PC-9 (cell line): ENCODE data around the gene MAL. TPM values are rescaled to one million over a fixed set of nuclear protein-coding genes. Genes with fewer than 3 reads are reported as not detected.

Experiments
- BruUV-seq: library from RNA; stranded (reverse); fragments of 400-500 nt; replicated peaks from 2 replicates; lab custom pipeline; 2021; lab: Mats Ljungman, UMichigan
- CTCF ChIA-PET: fragments of 300-600 bp; sonication (Branson Sonifier 250); formaldehyde crosslinking; loops from one replicate; lab custom pipeline; 2022; ENCODE audit warnings: antibody characterized with exemption; lab: Charles Lee
- POLR2A ChIA-PET: fragments of 300-600 bp; sonication (Branson Sonifier 250); formaldehyde crosslinking; loops from one replicate; lab custom pipeline; 2022; ENCODE audit warnings: antibody characterized with exemption; ENCODE audit not compliant: unreplicated experiment; lab: Charles Lee
- DNase-seq, 2 experiments: peaks; one replicate each; pipeline versions ENCODE4 v3.0.0 to v3.0.0-alpha.2; 2015 to 2022; ENCODE audit warnings: mixed read lengths in 1 of 2
- H2AFZ ChIP-seq: fragments of 200-600 bp; sonication (generic); 2 replicates; pipeline ENCODE4 v1.8.1; 2017; ENCODE audit warnings: antibody characterized with exemption
- H3F3A ChIP-seq: fragments of 200-600 bp; sonication (generic); 2 replicates; pipeline ENCODE4 v1.8.1; 2017; ENCODE audit warnings: antibody characterized with exemption, mild to moderate bottlenecking, low read depth; ENCODE audit not compliant: insufficient read depth
- H3K27ac ChIP-seq: fragments of 200-600 bp; sonication (generic); 2 replicates; pipeline ENCODE4 v1.6.1; 2016; ENCODE audit warnings: mixed run types
- H3K27me3 ChIP-seq: fragments of 200-600 bp; sonication (generic); 2 replicates; pipeline ENCODE4 v1.6.1; 2016; ENCODE audit warnings: low read depth, mixed run types; ENCODE audit not compliant: insufficient read depth
- H3K36me3 ChIP-seq: fragments of 200-600 bp; sonication (generic); 2 replicates; pipeline ENCODE4 v1.6.1; 2016; ENCODE audit warnings: low read depth, mixed run types
- H3K4me1 ChIP-seq: fragments of 200-600 bp; sonication (generic); replicated peaks from 2 replicates; pipeline ENCODE4 v1.6.1; 2016; ENCODE audit warnings: mixed run types; ENCODE audit not compliant: insufficient read depth
- H3K4me2 ChIP-seq: fragments of 200-600 bp; sonication (generic); 2 replicates; pipeline ENCODE4 v1.6.1; 2017; ENCODE audit warnings: mixed run types
- H3K4me3 ChIP-seq: fragments of 200-600 bp; sonication (generic); 2 replicates; pipeline ENCODE4 v1.6.1; 2016; ENCODE audit warnings: mixed run types
- H3K79me2 ChIP-seq: fragments of 200-600 bp; sonication (generic); 2 replicates; pipeline ENCODE4 v1.6.1; 2017; ENCODE audit warnings: low read depth, mixed run types
- H3K9me2 ChIP-seq: fragments of 200-600 bp; sonication (generic); 2 replicates; pipeline ENCODE4 v1.8.1; 2017; ENCODE audit warnings: mild to moderate bottlenecking; ENCODE audit not compliant: insufficient read depth
- H3K9me3 ChIP-seq: fragments of 200-600 bp; sonication (generic); 2 replicates; pipeline ENCODE4 v1.8.1; 2016; ENCODE audit warnings: low read depth; ENCODE audit not compliant: insufficient read depth
- H4K20me1 ChIP-seq: fragments of 200-600 bp; sonication (generic); 2 replicates; pipeline ENCODE4 v1.8.1; 2017; ENCODE audit not compliant: insufficient read depth
- EZH2 ChIP-seq: fragments of 200-600 bp; sonication (generic); IDR thresholded peaks from 2 replicates; pipeline ENCODE4 v1.8.0; 2017; ENCODE audit warnings: antibody characterized with exemption, low read depth
- intact Hi-C: fragments of 100-400 bp; cut with micrococcal nuclease; formaldehyde crosslinking; loops from one replicate; pipeline ENCODE4 v1.10.0; 2022; ENCODE audit not compliant: unreplicated experiment
- total RNA-seq: library from RNA; stranded (reverse); gene quantifications from 2 replicates; pipeline ENCODE4 v1.2.3, GENCODE V29; 2021
- TF ChIP-seq, protein P1 (sequence below): fragments of 200-600 bp; sonication (generic); conservative IDR thresholded peaks from 2 replicates; pipeline ENCODE4 v1.6.1; 2017; ENCODE audit warnings: mixed run types, antibody characterized with exemption, mild to moderate bottlenecking, moderate library complexity

The MAL gene
- total RNA-seq, 1 experiment from 2014 or later: 146 TPM

DNA sequence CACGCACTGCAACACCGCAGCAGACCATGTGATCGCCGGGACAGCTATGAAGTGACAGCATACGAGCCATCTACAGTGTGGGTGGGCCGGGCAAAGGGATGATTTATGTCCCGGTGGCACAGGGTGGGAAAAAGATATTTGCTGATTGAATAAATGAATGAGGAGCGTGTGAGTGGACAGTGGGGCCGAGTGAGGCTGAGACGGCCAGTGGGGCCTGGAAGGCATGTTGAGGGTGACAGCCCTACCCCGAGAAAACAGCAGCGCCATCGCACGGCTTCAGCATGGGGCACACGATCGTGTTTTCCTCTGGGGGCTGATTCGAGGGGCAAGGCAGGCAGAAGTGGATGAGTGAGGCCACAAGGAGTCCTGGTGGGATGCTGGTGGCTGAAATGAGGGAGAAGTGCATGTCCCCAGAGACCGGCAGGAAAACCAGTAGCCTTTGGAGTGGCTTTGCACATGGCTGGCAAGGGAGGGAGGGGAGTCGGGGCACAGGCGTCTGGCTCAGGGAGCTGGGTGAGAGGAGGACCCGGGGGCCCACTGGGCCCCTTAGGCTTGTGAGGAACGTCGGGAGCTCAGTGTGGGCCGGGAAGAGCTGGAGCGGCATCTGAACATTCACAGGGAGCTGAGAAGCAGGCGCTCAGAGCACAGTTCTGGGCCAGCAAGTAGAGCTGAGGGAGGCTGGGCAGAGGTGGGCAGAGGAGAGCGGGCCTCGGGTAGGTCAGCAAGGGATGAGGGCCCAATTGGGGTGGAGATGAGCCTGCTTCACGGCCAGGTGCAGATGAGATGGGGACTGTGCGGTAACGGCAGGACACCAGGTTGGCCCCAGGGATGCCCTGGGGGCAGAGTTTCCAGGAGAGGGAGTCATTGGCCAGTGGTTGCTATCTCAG is 32.1 kb upstream of the MAL start:
- H3F3A ChIP-seq: no peaks in the 10 kb centered on the region
- ChIA-PET POLR2A (no interaction called here), CTCF (no interaction called here)
- BruUV-seq: no TSS peak
- no peak overlapping the region for H3K27ac ChIP-seq
- no peaks in the 10 kb centered on the region for H3K79me2 ChIP-seq
- no peak overlapping the region for H3K4me3 ChIP-seq
- H3K36me3 ChIP-seq: no peaks in the 10 kb centered on the region
- H4K20me1 ChIP-seq: no peaks in the 10 kb centered on the region
- DNase-seq: no peak
- no peaks in the 10 kb centered on the region for H3K9me2 ChIP-seq
- intact Hi-C loops: no loop called here
- H3K9me3 ChIP-seq: no peaks in the 10 kb centered on the region
- peaks cover 16% of the 10 kb centered on the region; the same call in 1 of the 2 replicates for H3K27me3 ChIP-seq
- TF ChIP-seq EZH2: no peak
- TF ChIP-seq, protein P1, sequence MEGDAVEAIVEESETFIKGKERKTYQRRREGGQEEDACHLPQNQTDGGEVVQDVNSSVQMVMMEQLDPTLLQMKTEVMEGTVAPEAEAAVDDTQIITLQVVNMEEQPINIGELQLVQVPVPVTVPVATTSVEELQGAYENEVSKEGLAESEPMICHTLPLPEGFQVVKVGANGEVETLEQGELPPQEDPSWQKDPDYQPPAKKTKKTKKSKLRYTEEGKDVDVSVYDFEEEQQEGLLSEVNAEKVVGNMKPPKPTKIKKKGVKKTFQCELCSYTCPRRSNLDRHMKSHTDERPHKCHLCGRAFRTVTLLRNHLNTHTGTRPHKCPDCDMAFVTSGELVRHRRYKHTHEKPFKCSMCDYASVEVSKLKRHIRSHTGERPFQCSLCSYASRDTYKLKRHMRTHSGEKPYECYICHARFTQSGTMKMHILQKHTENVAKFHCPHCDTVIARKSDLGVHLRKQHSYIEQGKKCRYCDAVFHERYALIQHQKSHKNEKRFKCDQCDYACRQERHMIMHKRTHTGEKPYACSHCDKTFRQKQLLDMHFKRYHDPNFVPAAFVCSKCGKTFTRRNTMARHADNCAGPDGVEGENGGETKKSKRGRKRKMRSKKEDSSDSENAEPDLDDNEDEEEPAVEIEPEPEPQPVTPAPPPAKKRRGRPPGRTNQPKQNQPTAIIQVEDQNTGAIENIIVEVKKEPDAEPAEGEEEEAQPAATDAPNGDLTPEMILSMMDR: no peak
- H3K4me2 ChIP-seq: no peak overlapping the region
- H3K4me1 ChIP-seq: no peaks in the 10 kb centered on the region
- H2AFZ ChIP-seq: no peak overlapping the region

DNA sequence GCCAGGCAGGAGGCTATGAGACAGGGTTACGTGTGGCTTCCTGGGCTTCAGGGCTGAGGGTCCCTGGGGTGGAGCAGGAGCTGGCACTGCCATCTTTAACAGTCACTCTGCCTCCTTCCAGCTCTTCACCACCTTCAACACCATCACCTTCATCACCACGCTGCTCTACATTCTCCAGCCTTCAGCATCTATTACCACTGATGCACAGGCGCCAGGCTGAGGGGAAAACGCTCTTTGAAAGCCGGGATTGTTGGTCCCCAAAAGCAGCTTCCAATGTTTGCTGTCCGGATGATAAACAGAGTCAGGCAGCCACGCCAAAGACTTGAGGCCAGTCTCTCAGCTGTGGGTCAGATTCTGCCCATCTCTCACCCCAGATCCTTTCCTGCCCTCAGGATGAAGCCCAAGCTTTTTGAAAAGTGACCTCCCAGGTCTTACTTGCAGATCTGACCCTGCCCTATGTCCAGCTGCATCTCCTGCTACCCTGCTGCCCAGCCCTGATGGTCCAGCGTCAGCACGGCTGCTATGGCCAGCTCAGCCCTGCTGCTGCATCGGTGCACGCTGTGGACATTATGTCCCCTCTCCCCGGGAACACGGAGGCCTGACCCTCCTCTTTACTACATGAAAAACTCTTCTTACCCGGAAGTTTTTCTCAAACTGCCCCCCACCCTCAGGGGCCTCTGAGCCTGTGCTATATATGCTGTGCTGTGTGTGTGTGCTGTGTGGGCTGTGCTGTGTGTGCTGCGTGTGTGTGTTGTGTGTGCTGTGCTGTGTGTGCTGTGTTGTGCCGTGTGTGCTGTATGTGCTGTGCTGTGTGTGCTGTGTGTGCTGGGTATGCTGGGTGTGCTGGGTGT is 31.2 kb upstream of the MAL start:
- H4K20me1 ChIP-seq: no peaks in the 10 kb centered on the region
- H3K27ac ChIP-seq: no peak overlapping the region
- ChIA-PET CTCF (no interaction called here), POLR2A (no interaction called here)
- DNase-seq: no peak
- no peaks in the 10 kb centered on the region for H3K9me2 ChIP-seq
- no peaks in the 10 kb centered on the region for H3K36me3 ChIP-seq
- H3K4me1 ChIP-seq: no peaks in the 10 kb centered on the region
- H3K9me3 ChIP-seq: no peaks in the 10 kb centered on the region
- no peak overlapping the region for H3K4me2 ChIP-seq
- no peak overlapping the region for H3K4me3 ChIP-seq
- TF ChIP-seq EZH2: no peak
- TF ChIP-seq, protein P1: no peak
- H3K79me2 ChIP-seq: no peaks in the 10 kb centered on the region
- no peak overlapping the region for H2AFZ ChIP-seq
- intact Hi-C loops: no loop called here
- BruUV-seq: no TSS peak
- no peaks in the 10 kb centered on the region for H3F3A ChIP-seq
- H3K27me3 ChIP-seq: peaks cover 16% of the 10 kb centered on the region; the same call in 1 of the 2 replicates

DNA sequence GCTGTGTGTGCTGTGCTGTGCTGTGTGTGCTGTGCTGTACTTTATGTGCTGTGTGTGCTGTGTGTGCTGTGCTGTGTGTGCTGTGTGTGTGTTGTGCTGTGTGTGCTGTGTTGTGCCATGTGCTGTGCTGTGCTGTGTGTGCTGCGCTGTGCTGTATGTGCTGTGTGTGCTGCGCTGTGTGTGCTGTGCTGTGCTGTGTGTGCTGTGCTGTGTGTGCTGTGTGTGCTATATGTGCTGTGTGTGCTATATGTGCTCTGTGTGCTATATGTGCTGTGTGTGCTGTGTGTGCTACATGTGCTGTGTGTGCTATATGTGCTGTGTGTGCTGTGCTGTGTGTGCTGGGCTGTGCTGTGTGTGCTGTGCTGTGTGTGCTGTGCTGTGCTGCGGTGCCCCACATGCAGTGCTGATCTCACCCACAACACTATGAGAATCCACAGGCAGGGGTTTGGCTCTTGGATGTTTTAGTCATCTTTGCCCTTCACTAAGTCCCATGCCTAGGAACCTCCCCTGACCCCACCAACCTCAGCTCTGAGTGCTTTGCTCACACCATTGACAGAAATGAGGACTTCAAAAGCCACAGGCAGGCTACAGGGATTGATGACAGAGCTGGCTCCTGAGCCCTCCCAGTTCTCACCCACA is 30.5 kb upstream of the MAL start:
- no peak overlapping the region for H2AFZ ChIP-seq
- no peak overlapping the region for H3K4me2 ChIP-seq
- no peaks in the 10 kb centered on the region for H3K9me2 ChIP-seq
- peaks cover 16% of the 10 kb centered on the region; the same call in 1 of the 2 replicates for H3K27me3 ChIP-seq
- no peak overlapping the region for H3K27ac ChIP-seq
- H3K4me1 ChIP-seq: no peaks in the 10 kb centered on the region
- no peak overlapping the region for H3K4me3 ChIP-seq
- BruUV-seq: no TSS peak
- no peaks in the 10 kb centered on the region for H3K36me3 ChIP-seq
- ChIA-PET POLR2A (no interaction called here), CTCF (no interaction called here)
- intact Hi-C loops: no loop called here
- H3K9me3 ChIP-seq: no peaks in the 10 kb centered on the region
- no peak for TF ChIP-seq EZH2
- TF ChIP-seq, protein P1: no peak
- DNase-seq: no peak
- no peaks in the 10 kb centered on the region for H3K79me2 ChIP-seq
- H3F3A ChIP-seq: no peaks in the 10 kb centered on the region
- H4K20me1 ChIP-seq: no peaks in the 10 kb centered on the region
